OCI-LY3 (cell line): ENCODE data around the gene MYO1E.

Source experiments
- CTCF ChIP-seq: fragments of 200-600, 300-600 bp; sonication (generic); IDR thresholded peaks from 2 replicates; pipeline ENCODE4 v1.5.1; 2014; ENCODE audit warnings: antibody characterized with exemption, low read length, low read depth
- EZH2phosphoT487 ChIP-seq: fragments of 200-600 bp; shearing (Covaris generic); IDR thresholded peaks from 2 replicates; pipeline ENCODE4 v1.6.1; 2018; ENCODE audit warnings: antibody characterized with exemption, mixed run types, low read depth

DNA sequence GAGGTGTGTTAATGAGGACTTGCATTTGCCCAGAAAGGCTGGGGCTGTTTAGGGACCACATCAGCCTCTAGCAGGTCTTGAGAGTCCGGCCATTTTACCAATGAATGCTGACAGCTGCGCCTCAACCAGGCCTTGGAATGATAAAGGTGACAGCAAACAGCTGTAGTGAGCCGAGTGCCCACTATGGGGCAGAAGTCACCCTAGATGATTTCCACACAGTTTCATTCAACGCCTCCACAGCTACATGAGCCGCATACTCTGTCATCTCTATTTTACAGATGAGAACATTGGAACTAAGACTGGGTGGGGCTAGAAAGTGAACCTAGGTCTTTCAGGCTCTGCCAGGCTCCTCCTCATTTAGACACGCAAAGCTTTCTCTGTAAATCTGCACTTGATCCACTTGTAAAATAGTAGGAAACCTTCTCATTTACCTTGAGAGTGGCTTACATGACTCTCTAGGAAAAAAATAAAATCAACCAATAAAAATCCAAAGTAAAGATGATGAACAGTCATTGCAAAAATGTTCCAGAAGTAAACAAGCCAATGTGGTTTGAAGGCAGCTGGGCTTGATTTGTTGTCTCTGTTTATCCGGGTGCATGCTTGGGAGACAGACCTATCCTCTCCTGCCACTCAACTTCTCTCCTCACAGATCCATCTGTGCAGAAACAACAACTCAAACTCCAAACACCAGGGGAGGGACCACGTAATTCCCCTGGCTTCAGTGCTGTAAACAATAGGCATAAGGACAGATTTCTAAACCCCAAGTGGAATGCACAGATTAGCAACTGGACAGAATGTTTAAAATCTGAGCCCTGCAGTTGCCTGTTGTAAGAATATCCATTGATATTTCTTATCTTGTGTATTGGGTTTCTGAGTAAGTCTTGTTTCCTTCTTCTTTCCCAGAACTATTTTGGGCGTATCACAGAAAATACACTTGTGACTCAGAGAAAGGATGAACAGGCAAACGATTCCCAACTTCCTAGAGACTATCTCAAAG, 197.5 kb downstream of the MYO1E start:
- TF ChIP-seq CTCF (peak; percentile 85), EZH2phosphoT487 (no peak)
